Measurements from ENCODE around the gene SERPINE3. TPM values are rescaled to one million over a fixed set of nuclear protein-coding genes. Genes with fewer than 3 reads are reported as not detected.

SERPINE3 gene
- total RNA-seq, 1 donor from 2014 or later: not detected

- H3K4me1 Mint-ChIP-seq (ENCODE audit: unreplicated experiment): no peaks in the 10 kb centered on the region
- H3K4me3 Mint-ChIP-seq (ENCODE audit: unreplicated experiment): no peak overlapping the region
- no peak for DNase-seq (ENCODE audit: low spot score)
- no peaks in the 10 kb centered on the region for H3K9me3 Mint-ChIP-seq (ENCODE audit: unreplicated experiment)
- H3K27ac Mint-ChIP-seq (ENCODE audit: unreplicated experiment): no peak overlapping the region
- no peaks in the 10 kb centered on the region for H3K27me3 Mint-ChIP-seq (ENCODE audit: unreplicated experiment)
- H3K36me3 Mint-ChIP-seq (ENCODE audit: low read depth, unreplicated experiment): no peaks in the 10 kb centered on the region
- TF ChIP-seq CTCF (IDR thresholded peaks at IDR 0.05; ENCODE audit: unreplicated experiment): no peak
Measured at GRCh38 chr13:51326777-51327176, 12.7 kb upstream of the SERPINE3 start.

- H3K36me3 Mint-ChIP-seq (ENCODE audit: low read depth, unreplicated experiment): no peaks in the 10 kb centered on the region
- no peak overlapping the region for H3K4me3 Mint-ChIP-seq (ENCODE audit: unreplicated experiment)
- no peaks in the 10 kb centered on the region for H3K27me3 Mint-ChIP-seq (ENCODE audit: unreplicated experiment)
- TF ChIP-seq CTCF (IDR thresholded peaks at IDR 0.05; ENCODE audit: unreplicated experiment): no peak
- no peak for DNase-seq (ENCODE audit: low spot score)
- H3K4me1 Mint-ChIP-seq (ENCODE audit: unreplicated experiment): no peaks in the 10 kb centered on the region
- no peaks in the 10 kb centered on the region for H3K9me3 Mint-ChIP-seq (ENCODE audit: unreplicated experiment)
- H3K27ac Mint-ChIP-seq (ENCODE audit: unreplicated experiment): no peak overlapping the region
Measured at GRCh38 chr13:51327961-51328360, 11.5 kb upstream of the SERPINE3 start.

- no peaks in the 10 kb centered on the region for H3K27me3 Mint-ChIP-seq (ENCODE audit: unreplicated experiment)
- no peaks in the 10 kb centered on the region for H3K4me1 Mint-ChIP-seq (ENCODE audit: unreplicated experiment)
- no peak overlapping the region for H3K27ac Mint-ChIP-seq (ENCODE audit: unreplicated experiment)
- DNase-seq (ENCODE audit: low spot score): no peak
- no peak for TF ChIP-seq CTCF (IDR thresholded peaks at IDR 0.05; ENCODE audit: unreplicated experiment)
- no peaks in the 10 kb centered on the region for H3K9me3 Mint-ChIP-seq (ENCODE audit: unreplicated experiment)
- H3K36me3 Mint-ChIP-seq (ENCODE audit: low read depth, unreplicated experiment): no peaks in the 10 kb centered on the region
- H3K4me3 Mint-ChIP-seq (ENCODE audit: unreplicated experiment): no peak overlapping the region
Measured at GRCh38 chr13:51328488-51328887, 11.0 kb upstream of the SERPINE3 start.

GRCh38 chr13:51329606-51330005, 9.9 kb upstream of the SERPINE3 start:
- no peak overlapping the region for H3K27ac Mint-ChIP-seq (ENCODE audit: unreplicated experiment)
- DNase-seq (ENCODE audit: low spot score): no peak
- no peak overlapping the region for H3K4me3 Mint-ChIP-seq (ENCODE audit: unreplicated experiment)
- no peaks in the 10 kb centered on the region for H3K4me1 Mint-ChIP-seq (ENCODE audit: unreplicated experiment)
- H3K36me3 Mint-ChIP-seq (ENCODE audit: low read depth, unreplicated experiment): no peaks in the 10 kb centered on the region
- TF ChIP-seq CTCF (IDR thresholded peaks at IDR 0.05; ENCODE audit: unreplicated experiment): no peak
- H3K27me3 Mint-ChIP-seq (ENCODE audit: unreplicated experiment): no peaks in the 10 kb centered on the region
- no peaks in the 10 kb centered on the region for H3K9me3 Mint-ChIP-seq (ENCODE audit: unreplicated experiment)

GRCh38 chr13:51330791-51331190, 8.7 kb upstream of the SERPINE3 start:
- Mint-ChIP-seq H3K27ac (ENCODE audit: unreplicated experiment) (no peak overlapping the region), H3K4me1 (ENCODE audit: unreplicated experiment) (no peaks in the 10 kb centered on the region), H3K4me3 (ENCODE audit: unreplicated experiment) (no peak overlapping the region), H3K36me3 (ENCODE audit: low read depth, unreplicated experiment) (no peaks in the 10 kb centered on the region), H3K27me3 (ENCODE audit: unreplicated experiment) (peaks cover 2% of the 10 kb centered on the region), H3K9me3 (ENCODE audit: unreplicated experiment) (no peaks in the 10 kb centered on the region)
- TF ChIP-seq CTCF (IDR thresholded peaks at IDR 0.05; ENCODE audit: unreplicated experiment): no peak
- DNase-seq (ENCODE audit: low spot score): no peak

Measured in endothelial cell (in vitro differentiated cells).